ENCODE results near the gene EFNA2. TPM values are rescaled to one million over a fixed set of nuclear protein-coding genes. Genes with fewer than 3 reads are reported as not detected.

EFNA2 gene
- total RNA-seq, 1 donor from 2014 or later = 14.6 TPM

DNA sequence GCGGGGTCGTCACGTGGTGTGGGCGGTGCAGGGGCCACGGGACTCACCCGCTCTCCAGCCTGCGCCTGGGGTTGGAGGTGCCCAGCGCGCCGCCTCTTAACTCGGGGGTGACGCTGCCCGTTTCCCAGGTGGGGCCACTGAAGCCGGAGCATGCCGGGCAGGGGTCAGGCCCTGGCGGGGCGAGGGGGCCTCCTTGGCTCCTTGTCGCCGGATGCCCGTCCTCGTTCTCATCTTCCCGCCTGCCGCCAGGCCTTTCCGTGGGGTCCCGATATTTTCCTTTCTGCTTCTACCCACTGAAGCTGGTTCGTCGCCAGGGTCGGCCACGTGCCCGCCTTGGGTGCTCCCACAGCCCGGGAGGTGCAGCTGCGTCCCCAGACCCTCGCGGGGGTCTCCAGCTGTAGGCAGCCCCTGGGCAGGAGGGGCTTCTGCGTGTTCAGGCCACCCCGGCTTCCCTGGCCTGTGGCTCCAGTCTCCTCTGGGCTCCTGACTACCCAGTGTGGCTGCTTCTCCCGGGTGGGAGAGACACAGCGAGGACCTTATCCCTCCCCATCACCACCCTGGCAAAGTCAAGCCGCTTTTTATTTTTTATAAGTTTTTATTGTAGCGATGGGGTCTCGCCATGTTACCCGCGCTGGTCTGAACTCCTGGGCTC, 9.6 kb upstream of the EFNA2 start:
- no peaks in the 10 kb centered on the region for H3K9me3 Mint-ChIP-seq (ENCODE audit: unreplicated experiment)
- H3K36me3 Mint-ChIP-seq (ENCODE audit: low read depth, unreplicated experiment) = peaks cover 23% of the 10 kb centered on the region
- peak overlapping the region; percentile 80 for H3K4me3 Mint-ChIP-seq (ENCODE audit: unreplicated experiment)
- H3K27ac Mint-ChIP-seq (ENCODE audit: unreplicated experiment) = no peak overlapping the region
- TF ChIP-seq, protein P1, sequence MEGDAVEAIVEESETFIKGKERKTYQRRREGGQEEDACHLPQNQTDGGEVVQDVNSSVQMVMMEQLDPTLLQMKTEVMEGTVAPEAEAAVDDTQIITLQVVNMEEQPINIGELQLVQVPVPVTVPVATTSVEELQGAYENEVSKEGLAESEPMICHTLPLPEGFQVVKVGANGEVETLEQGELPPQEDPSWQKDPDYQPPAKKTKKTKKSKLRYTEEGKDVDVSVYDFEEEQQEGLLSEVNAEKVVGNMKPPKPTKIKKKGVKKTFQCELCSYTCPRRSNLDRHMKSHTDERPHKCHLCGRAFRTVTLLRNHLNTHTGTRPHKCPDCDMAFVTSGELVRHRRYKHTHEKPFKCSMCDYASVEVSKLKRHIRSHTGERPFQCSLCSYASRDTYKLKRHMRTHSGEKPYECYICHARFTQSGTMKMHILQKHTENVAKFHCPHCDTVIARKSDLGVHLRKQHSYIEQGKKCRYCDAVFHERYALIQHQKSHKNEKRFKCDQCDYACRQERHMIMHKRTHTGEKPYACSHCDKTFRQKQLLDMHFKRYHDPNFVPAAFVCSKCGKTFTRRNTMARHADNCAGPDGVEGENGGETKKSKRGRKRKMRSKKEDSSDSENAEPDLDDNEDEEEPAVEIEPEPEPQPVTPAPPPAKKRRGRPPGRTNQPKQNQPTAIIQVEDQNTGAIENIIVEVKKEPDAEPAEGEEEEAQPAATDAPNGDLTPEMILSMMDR (IDR thresholded peaks at IDR 0.05; ENCODE audit: unreplicated experiment) = no peak
- H3K4me1 Mint-ChIP-seq (ENCODE audit: unreplicated experiment) = peaks cover 18% of the 10 kb centered on the region
- peaks cover 19% of the 10 kb centered on the region for H3K27me3 Mint-ChIP-seq (ENCODE audit: unreplicated experiment)
- no peak for DNase-seq (ENCODE audit: low spot score)

DNA sequence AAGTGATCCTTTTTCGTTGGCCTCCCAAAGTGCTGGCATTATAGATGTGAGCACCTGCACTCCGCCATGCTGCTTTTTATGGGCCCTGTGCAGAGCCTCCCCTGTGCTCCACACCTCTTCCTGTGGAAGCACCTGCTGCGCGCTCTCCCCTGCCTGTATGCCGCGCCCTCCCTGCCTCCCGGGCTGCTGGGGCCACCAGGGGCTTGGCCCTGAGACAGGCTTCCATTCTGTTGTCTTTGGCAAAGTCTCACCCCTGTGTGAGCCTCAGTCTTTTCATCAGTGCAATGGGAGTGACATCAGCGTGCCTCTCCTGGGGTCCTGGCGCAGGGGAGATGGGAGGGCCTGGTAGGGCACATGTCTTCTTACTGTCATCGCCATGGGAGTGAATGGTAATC, 9.0 kb upstream of the EFNA2 start:
- Mint-ChIP-seq H3K4me1 (ENCODE audit: unreplicated experiment) (peaks cover 15% of the 10 kb centered on the region), H3K9me3 (ENCODE audit: unreplicated experiment) (no peaks in the 10 kb centered on the region), H3K36me3 (ENCODE audit: low read depth, unreplicated experiment) (peaks cover 21% of the 10 kb centered on the region), H3K4me3 (ENCODE audit: unreplicated experiment) (peak overlapping the region; percentile 80), H3K27ac (ENCODE audit: unreplicated experiment) (no peak overlapping the region), H3K27me3 (ENCODE audit: unreplicated experiment) (peaks cover 19% of the 10 kb centered on the region)
- TF ChIP-seq, protein P1 (IDR thresholded peaks at IDR 0.05; ENCODE audit: unreplicated experiment) = no peak
- DNase-seq (ENCODE audit: low spot score) = no peak

DNA sequence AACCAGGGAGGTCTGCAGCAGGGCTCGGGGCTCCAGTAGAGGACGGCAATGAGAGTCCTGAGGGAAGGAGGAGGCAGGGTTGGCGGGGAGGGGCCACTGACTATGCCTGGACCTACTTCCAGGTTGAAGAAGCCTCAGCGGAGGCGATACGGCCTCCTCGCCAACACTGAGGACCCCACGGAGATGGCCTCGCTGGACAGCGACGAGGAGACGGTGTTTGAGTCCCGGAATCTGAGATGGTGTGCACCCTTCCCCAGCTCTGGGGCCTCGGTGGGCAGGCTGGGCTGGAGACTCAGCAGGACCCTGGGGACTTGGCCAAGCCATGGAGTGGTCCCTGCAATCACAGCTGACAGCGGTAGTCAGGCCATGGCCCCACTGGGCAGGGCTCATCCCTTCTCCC, 8.6 kb upstream of the EFNA2 start:
- H3K27ac Mint-ChIP-seq (ENCODE audit: unreplicated experiment) = no peak overlapping the region
- H3K36me3 Mint-ChIP-seq (ENCODE audit: low read depth, unreplicated experiment) = peaks cover 16% of the 10 kb centered on the region
- TF ChIP-seq, protein P1 (IDR thresholded peaks at IDR 0.05; ENCODE audit: unreplicated experiment) = no peak
- no peaks in the 10 kb centered on the region for H3K9me3 Mint-ChIP-seq (ENCODE audit: unreplicated experiment)
- peaks cover 19% of the 10 kb centered on the region for H3K27me3 Mint-ChIP-seq (ENCODE audit: unreplicated experiment)
- DNase-seq (ENCODE audit: low spot score) = no peak
- peaks cover 15% of the 10 kb centered on the region for H3K4me1 Mint-ChIP-seq (ENCODE audit: unreplicated experiment)
- H3K4me3 Mint-ChIP-seq (ENCODE audit: unreplicated experiment) = peak overlapping the region; percentile 80

DNA sequence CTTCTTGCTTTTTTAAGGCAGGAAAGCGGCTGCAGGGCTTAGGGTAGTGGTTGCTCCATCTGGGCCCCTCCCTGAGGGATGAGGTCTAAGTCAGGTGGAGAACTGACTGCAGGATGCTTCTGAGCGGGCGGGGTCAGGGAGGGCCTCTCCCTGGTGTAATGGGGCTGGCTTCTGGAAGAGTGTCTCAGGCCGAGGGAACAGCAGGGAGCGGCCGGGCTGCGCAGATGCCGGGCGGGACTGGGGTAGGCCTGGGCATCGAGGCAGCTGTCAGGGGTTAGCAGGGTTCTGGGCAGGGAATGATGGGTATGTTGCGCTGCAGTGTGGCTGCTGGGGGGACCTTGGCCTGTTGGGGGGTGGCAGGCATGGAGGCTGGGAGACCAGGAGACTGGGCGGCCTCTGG, 7.6 kb upstream of the EFNA2 start:
- DNase-seq (ENCODE audit: low spot score) = no peak
- peaks cover 8% of the 10 kb centered on the region for H3K36me3 Mint-ChIP-seq (ENCODE audit: low read depth, unreplicated experiment)
- H3K27me3 Mint-ChIP-seq (ENCODE audit: unreplicated experiment) = peaks cover 11% of the 10 kb centered on the region
- no peak overlapping the region for H3K27ac Mint-ChIP-seq (ENCODE audit: unreplicated experiment)
- H3K9me3 Mint-ChIP-seq (ENCODE audit: unreplicated experiment) = no peaks in the 10 kb centered on the region
- peaks cover 11% of the 10 kb centered on the region for H3K4me1 Mint-ChIP-seq (ENCODE audit: unreplicated experiment)
- TF ChIP-seq, protein P1 (IDR thresholded peaks at IDR 0.05; ENCODE audit: unreplicated experiment) = no peak
- H3K4me3 Mint-ChIP-seq (ENCODE audit: unreplicated experiment) = no peak overlapping the region

All from endothelial cell (in vitro differentiated cells).